Skeletal muscle tissue (tissue), 4 donors: ENCODE measurements around the gene RGL2. TPM values are rescaled to one million over a fixed set of nuclear protein-coding genes. Genes with fewer than 3 reads are reported as not detected.

Source experiments
- H3K27ac ChIP-seq: one replicate; pipeline ENCODE4 v1.7.0; 2013; ENCODE audit warnings: mild to moderate bottlenecking, low read depth, low read length, inconsistent platforms
- H3K27me3 ChIP-seq, 3 donors: one replicate each; pipeline ENCODE4 v1.7.0; 2013; ENCODE audit warnings: low read length in 3 of 3; ENCODE audit not compliant: control insufficient read depth in 3 of 3, insufficient read depth in 3 of 3
- H3K36me3 ChIP-seq, 3 donors: one replicate each; pipeline ENCODE4 v1.7.0; 2013; ENCODE audit warnings: low read length in 3 of 3; ENCODE audit not compliant: control insufficient read depth in 3 of 3, insufficient read depth in 3 of 3
- H3K4me1 ChIP-seq, 3 donors: one replicate each; pipeline ENCODE4 v1.7.0; 2013; ENCODE audit warnings: low read length in 3 of 3, mild to moderate bottlenecking in 3 of 3; ENCODE audit not compliant: control insufficient read depth in 3 of 3, insufficient read depth in 3 of 3
- H3K4me3 ChIP-seq, 3 donors: one replicate each; pipeline ENCODE4 v1.7.0; 2013; ENCODE audit warnings: low read length in 3 of 3
- H3K9ac ChIP-seq, 3 donors: one replicate each; pipeline ENCODE4 v1.7.0; 2013; ENCODE audit warnings: low read length in 3 of 3, mild to moderate bottlenecking in 3 of 3, moderate library complexity in 2 of 3, low read depth in 1 of 3
- H3K9me3 ChIP-seq, 3 donors: one replicate each; pipeline ENCODE4 v1.7.0; 2013; ENCODE audit warnings: low read length in 3 of 3; ENCODE audit not compliant: control insufficient read depth in 3 of 3
- total RNA-seq: library from RNA; depleted of rRNA; stranded (reverse); fragments of >200 nt; gene quantifications from one replicate; pipeline ENCODE4 v1.2.3, GENCODE V29; 2014
- donor health status: Osteomylitis.

RGL2 gene
- total RNA-seq, 1 donor from 2014 or later, result 18.3 TPM

DNA sequence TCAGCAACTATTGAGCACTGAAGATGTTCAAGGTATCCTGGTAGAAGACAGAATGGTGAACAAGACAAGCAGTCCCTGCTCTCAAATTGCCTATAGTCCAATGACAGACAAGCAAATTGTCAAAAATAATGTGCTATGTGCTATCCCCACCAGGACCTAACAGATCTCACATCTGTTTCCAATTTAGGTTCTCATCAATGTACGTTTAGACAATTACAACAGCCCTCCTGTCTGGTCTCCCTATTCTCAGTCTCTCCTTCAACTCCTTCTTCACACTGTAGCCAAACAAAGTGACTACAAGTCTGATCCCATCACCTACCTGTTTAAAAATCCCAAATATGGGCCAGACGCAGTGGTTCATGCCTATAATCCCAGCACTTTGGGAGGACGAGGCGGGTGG is 7.6 kb upstream of the RGL2 start:
- Histone ChIP-seq H3K36me3 (peaks cover 14 to 21% (median 21%) of the 10 kb centered on the region in 3 donors), H3K4me3 (no peak overlapping the region), H3K27ac (no peak overlapping the region), H3K9me3 (no peaks in the 10 kb centered on the region), H3K9ac (no peak overlapping the region), H3K4me1 (no peaks in the 10 kb centered on the region), H3K27me3 (no peaks in the 10 kb centered on the region)

- Histone ChIP-seq H3K4me1 (peaks cover 1 to 2% (median 1%) of the 10 kb centered on the region in 3 donors), H3K36me3 (peaks cover 12 to 21% (median 21%) of the 10 kb centered on the region in 3 donors)
These were observed 6.3 kb upstream of the RGL2 start for GRCh38 chr6:33305052-33305451.

GRCh38 chr6:33304216-33304615 is 5.5 kb upstream of the RGL2 start:
- Histone ChIP-seq H3K9ac (no peak overlapping the region), H3K27me3 (no peaks in the 10 kb centered on the region), H3K9me3 (no peaks in the 10 kb centered on the region), H3K36me3 (peaks cover 12 to 21% (median 21%) of the 10 kb centered on the region in 3 donors), H3K4me1 (peaks cover 5 to 9% (median 6%) of the 10 kb centered on the region in 3 donors), H3K4me3 (no peak overlapping the region), H3K27ac (no peak overlapping the region)

More at GRCh38 chr6:33305052-33305451, 6.3 kb upstream of the RGL2 start:
- H3K9ac ChIP-seq, result no peak overlapping the region
- no peak overlapping the region for H3K4me3 ChIP-seq
- no peak overlapping the region for H3K27ac ChIP-seq
- H3K9me3 ChIP-seq, result no peaks in the 10 kb centered on the region
- no peaks in the 10 kb centered on the region for H3K27me3 ChIP-seq

DNA sequence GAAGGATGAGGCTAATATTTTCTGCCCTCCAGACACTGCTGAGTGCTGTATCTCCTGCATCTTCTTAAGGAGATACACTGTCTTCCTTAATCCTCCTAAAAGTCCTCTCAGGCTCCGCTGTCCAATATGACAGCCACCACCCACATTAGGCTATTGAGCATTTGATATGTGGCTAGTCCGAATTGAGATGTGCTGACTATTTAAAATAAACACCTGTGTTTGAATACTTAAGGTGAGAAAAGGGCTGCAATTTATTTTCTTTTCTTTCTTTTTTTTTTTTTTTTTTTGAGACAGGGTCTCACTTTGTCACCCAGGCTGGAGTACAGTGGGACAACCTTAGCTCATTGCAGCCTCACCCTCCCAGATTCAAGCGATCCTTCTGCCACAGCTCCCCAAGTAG is 3.1 kb upstream of the RGL2 start:
- no peaks in the 10 kb centered on the region for H3K9me3 ChIP-seq
- no peak overlapping the region for H3K27ac ChIP-seq
- H3K9ac ChIP-seq, result no peak overlapping the region
- H3K36me3 ChIP-seq, result peaks cover 13 to 21% (median 18%) of the 10 kb centered on the region in 3 donors
- H3K4me3 ChIP-seq, result no peak overlapping the region
- peaks cover 16 to 24% (median 17%) of the 10 kb centered on the region in 3 donors for H3K4me1 ChIP-seq
- no peaks in the 10 kb centered on the region for H3K27me3 ChIP-seq

DNA sequence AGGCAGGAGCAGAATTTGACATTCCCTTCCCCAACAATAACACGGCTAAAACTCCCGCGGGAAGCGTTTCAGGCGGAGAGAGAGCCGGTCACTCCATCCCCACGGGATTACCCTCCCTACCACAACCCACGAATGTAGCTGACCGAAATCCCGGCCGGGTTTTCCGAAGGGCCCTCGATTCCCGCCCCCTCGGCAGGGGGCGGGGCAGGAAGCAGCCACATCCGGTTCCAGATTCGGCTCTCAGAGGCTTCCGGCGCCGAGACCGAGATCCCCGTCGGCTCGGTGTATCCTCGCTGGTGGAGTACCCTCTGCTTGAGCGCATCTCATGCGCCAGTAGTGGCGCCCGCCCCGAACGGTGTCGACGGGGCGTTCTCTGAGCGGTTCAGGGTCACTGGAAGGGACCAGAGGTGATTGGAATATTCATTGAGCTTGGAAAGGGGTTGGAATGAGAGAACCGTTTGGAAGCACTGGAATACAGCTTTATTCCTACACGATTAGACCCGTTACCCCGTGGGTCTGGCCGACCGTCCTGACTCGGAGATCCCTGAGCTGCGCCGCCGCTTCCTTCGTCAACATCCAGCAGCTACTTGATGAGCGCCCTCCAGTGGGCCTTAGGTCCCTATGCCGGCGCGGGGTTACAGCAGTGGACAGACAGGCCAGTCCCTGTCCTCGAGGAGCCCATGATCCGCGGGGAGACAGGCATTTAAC is 649 bp upstream of the RGL2 start:
- Histone ChIP-seq H3K9me3 (no peaks in the 10 kb centered on the region), H3K4me1 (peaks cover 16 to 25% (median 17%) of the 10 kb centered on the region in 3 donors), H3K9ac (peak overlapping the region; percentile 84 to 98 (median 98)), H3K27ac (peak overlapping the region; percentile 97), H3K36me3 (peaks cover 26 to 29% (median 27%) of the 10 kb centered on the region in 3 donors), H3K27me3 (no peaks in the 10 kb centered on the region), H3K4me3 (peak overlapping the region; percentile 88 to 99 (median 98))

DNA sequence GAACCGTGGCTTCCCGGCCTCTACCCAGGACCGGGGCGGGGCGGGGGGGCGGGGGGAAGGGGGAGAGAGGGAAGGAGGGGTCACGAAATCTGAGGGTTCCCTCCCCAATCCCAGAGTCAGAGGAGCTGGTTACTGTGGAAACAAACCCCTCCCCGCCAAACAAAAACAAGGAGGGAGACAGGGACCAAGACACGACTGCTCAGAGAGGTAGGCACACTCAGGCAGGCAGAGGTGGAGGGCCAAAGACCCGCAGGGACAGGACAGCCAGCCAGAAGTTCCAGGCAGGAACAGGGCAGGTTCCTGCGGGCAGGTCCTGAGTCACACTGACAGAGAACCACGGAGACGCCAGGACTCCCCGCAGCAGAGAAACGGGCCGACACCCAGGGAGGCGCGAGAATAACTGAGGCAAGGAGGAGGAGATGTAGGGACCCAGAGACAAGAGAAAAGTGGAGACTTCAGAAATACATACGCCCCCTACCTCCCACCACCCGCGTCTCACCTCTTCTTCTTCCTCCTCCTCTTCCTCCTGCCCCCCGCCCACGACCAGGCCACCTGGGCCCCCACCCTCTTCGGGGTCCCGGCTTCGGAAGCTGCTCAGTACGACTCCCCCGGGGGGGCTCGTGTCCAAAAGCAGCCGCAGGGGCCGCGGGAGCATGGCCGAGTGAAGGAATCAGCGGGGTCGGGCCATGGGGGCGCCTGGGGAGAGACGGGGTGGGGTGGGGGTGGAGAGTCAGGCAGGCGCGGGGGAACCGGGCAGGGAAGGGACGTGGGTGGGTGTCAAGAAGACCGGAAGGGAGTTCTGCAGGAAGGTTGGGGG is 578 bp downstream of the RGL2 start:
- Histone ChIP-seq H3K4me1 (peaks cover 16 to 25% (median 17%) of the 10 kb centered on the region in 3 donors), H3K27ac (peak overlapping the region; percentile 97), H3K4me3 (peak overlapping the region; percentile 88 to 99 (median 98)), H3K9ac (peak overlapping the region; percentile 75 to 98 (median 98)), H3K9me3 (no peaks in the 10 kb centered on the region), H3K27me3 (no peaks in the 10 kb centered on the region), H3K36me3 (peaks cover 29 to 36% (median 33%) of the 10 kb centered on the region in 3 donors)

DNA sequence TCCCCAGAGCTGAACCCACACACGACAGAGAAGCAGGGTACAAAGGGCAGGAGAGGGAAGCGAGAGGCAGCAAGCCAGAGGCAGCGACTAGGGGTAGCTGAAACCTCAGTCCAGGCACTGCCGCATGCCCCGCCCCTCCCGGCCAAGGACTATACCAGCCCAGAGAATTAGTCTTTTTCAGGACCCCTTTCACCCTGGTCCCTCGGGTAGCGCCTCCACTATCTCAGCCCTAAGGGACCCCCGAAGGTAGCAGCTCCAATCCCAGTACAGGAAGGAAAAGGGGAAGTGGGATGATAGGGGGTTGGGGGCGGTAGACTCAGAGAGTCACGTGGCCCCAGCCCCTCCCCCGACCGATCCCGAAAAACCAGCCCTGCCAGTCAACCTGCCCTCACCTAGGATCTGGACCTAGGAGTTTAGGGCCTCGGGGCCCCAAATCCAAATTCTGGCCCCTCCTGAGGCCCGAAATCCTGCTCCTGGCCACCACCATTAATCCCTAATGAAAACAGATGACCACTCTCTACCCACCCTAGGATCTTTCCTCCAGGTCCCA is 1.3 kb downstream of the RGL2 start:
- H3K4me1 ChIP-seq, result peaks cover 16 to 25% (median 17%) of the 10 kb centered on the region in 3 donors
- H3K36me3 ChIP-seq, result peaks cover 36 to 43% (median 37%) of the 10 kb centered on the region in 3 donors
- peak overlapping the region; percentile 52 to 98 (median 54) for H3K4me3 ChIP-seq
- peak overlapping the region; percentile 97 for H3K27ac ChIP-seq
- no peaks in the 10 kb centered on the region for H3K9me3 ChIP-seq
- peak overlapping the region; percentile 43 to 76 (median 62) for H3K9ac ChIP-seq
- H3K27me3 ChIP-seq, result no peaks in the 10 kb centered on the region

- H3K27me3 ChIP-seq, result no peaks in the 10 kb centered on the region
- peaks cover 41 to 49% (median 43%) of the 10 kb centered on the region in 3 donors for H3K36me3 ChIP-seq
- peak overlapping the region; percentile 52 to 98 (median 54) for H3K4me3 ChIP-seq
- no peaks in the 10 kb centered on the region for H3K9me3 ChIP-seq
- peak overlapping the region in 2 of 3 donors; percentile 62 to 76 for H3K9ac ChIP-seq
- peak overlapping the region; percentile 97 for H3K27ac ChIP-seq
- H3K4me1 ChIP-seq, result peaks cover 16 to 25% (median 17%) of the 10 kb centered on the region in 3 donors
These were observed 1.8 kb downstream of the RGL2 start for GRCh38 chr6:33296797-33297405.

DNA sequence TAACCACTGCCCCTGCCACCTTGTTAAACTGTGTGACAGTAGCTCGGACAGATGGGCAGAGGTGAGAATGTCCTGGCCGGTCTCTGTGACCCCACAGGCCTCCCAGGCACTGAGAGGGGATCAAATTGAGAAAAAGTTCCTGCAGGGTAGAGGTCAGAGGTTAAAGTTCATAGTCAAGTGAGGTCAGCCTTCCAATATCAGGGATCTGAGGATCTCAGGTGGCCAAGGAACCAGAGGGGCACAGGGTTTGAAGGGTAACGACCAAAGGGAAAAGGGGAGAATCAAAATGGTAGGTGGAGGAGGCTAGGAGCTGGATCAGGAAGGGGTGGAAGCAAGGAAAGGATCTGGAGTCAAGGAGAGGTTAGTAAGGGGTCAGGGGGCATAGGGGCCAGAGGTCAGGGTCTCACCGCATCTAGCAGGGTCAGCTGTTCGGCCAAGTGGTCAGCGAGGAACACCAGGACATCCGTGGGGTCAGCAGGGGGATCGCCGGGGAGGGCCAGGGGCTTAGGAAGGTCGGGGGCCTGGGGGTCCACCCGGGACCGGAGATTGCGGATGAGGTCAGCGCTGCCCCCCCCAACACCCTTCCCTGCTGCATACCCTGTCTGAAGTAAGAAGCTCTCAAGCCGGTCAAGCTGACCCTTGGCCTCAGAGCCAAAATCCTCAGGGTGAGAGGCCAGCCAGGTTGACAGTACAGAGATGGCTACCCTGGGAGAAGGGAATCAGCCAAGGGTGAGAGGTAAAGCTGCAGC is 2.9 kb downstream of the RGL2 start:
- Histone ChIP-seq H3K27me3 (no peaks in the 10 kb centered on the region), H3K9ac (no peak overlapping the region), H3K36me3 (peaks cover 52 to 53% (median 53%) of the 10 kb centered on the region in 3 donors), H3K27ac (no peak overlapping the region), H3K4me3 (no peak overlapping the region), H3K4me1 (peaks cover 16 to 25% (median 17%) of the 10 kb centered on the region in 3 donors), H3K9me3 (no peaks in the 10 kb centered on the region)
